Adrenal gland (tissue), 12 donors: ENCODE measurements around the gene PGPEP1. TPM values are rescaled to one million over a fixed set of nuclear protein-coding genes. Genes with fewer than 3 reads are reported as not detected.

Experiments
- DNase-seq, 7 donors: peaks; one replicate each; pipeline ENCODE4 v3.0.0-alpha.2; 2019 to 2020
- H3K27ac ChIP-seq, 5 donors: fragments of 200-600 bp; sonication (generic) in 4 of 5; 1 replicate in 3 of 5; 2 replicates in 2 of 5; pipeline versions ENCODE4 v1.5.1 to v1.8.0; 2016 to 2020; ENCODE audit warnings: mild to moderate bottlenecking in 1 of 5
- H3K27me3 ChIP-seq: fragments of 200-600 bp; 2 replicates; pipeline ENCODE4 v1.8.0; 2021
- H3K36me3 ChIP-seq, 2 donors: fragments of 200-600 bp; replicated peaks in 1 of 2; 1 replicate in 1 of 2; 2 replicates in 1 of 2; pipeline versions ENCODE4 v1.5.1 to v1.8.0; 2018 to 2022
- H3K4me1 ChIP-seq, 2 donors: fragments of 200-600 bp; replicated peaks in 1 of 2; 1 replicate in 1 of 2; 2 replicates in 1 of 2; pipeline versions ENCODE4 v1.5.1 to v1.8.0; 2018 to 2021
- H3K4me3 ChIP-seq, 4 donors: fragments of 200-600 bp; sonication (generic) in 3 of 4; one replicate each; pipeline ENCODE4 v1.5.1; 2016 to 2018
- H3K9me3 ChIP-seq, 3 donors: fragments of 200-600 bp; sonication (generic) in 1 of 3; replicated peaks in 1 of 3; 1 replicate in 2 of 3; 2 replicates in 1 of 3; pipeline versions ENCODE4 v1.5.1 to v1.8.0; 2016 to 2021
- POLR2A ChIP-seq, 2 donors: fragments of 450-650 bp; IDR thresholded peaks; one replicate each; pipeline ENCODE4 v1.6.1; 2017; ENCODE audit warnings: antibody characterized with exemption in 2 of 2, mild to moderate bottlenecking in 2 of 2, moderate library complexity in 1 of 2
- WGBS, 4 donors: extraction: QIAGEN DNeasy Blood & Tissue Kit in 2 of 4; methylation state at CpG; one replicate each; pipeline versions ENCODE4 v1.1.5 to v1.1.7; 2013 to 2017; 5-methylcytosine and 5-hydroxymethylcytosine counted together
- intact Hi-C, 2 donors: fragments of 100-400 bp; cut with DNase I; formaldehyde crosslinking; loops; one replicate each; pipeline versions ENCODE4 v1.14.1 to v1.15.0; 2022 to 2023
- polyA plus RNA-seq, 3 donors: library from polyadenylated mRNA; stranded (reverse); fragments of 200-250 nt in 2 of 3; fragments of 350-450 nt in 1 of 3; fragmentation: Illumina TruSeq in 1 of 3; extraction: RNeasy Lipid Tissue Mini Kit (QIAGEN cat#74804) in 1 of 3; gene quantifications; one replicate each; pipeline ENCODE4 v1.2.3, GENCODE V29; 2013 to 2014
- total RNA-seq, 9 donors: library from RNA; depleted of rRNA in 4 of 9; stranded (reverse); fragments of >200 nt in 4 of 9; fragments of 120-200 nt in 1 of 9; fragmentation: NEBNext Ultra II Directional in 1 of 9; extraction: Animal tissue kit (Norgen Biotek cat#: 25700) in 1 of 9; gene quantifications; one replicate each; pipeline versions ENCODE4 v1.1.0 to v1.2.4, GENCODE V29; 2013 to 2023
- TF ChIP-seq, protein P1 (sequence below), 6 experiments: fragments of 450-650 bp in 4 of 6; fragments of 200-600 bp in 2 of 6; sonication (generic) in 1 of 6; IDR thresholded peaks; 1 replicate in 5 of 6; 2 replicates in 1 of 6; pipeline versions ENCODE4 v1.5.1 to v1.8.0; 2016 to 2021; ENCODE audit warnings: antibody characterized with exemption in 6 of 6, mild to moderate bottlenecking in 2 of 6, moderate library complexity in 1 of 6
- donor health status: healthy with polysubstance abuse.
- donor health status: Bipolar disorder and iron deficiency.
- donor health status: DM: yes; HTN: yes; CAD: no.
- donor health status: DM: no; HTN: no; CAD: no.
- donor health status: DM: no; HTN: no; CAD: no.
- donor health status: DM: yes; HTN: yes; CAD: no.

Gene PGPEP1
- total and polyA plus RNA-seq, 12 donors, result 19.0 to 89.2 (median 44.0) TPM

DNA sequence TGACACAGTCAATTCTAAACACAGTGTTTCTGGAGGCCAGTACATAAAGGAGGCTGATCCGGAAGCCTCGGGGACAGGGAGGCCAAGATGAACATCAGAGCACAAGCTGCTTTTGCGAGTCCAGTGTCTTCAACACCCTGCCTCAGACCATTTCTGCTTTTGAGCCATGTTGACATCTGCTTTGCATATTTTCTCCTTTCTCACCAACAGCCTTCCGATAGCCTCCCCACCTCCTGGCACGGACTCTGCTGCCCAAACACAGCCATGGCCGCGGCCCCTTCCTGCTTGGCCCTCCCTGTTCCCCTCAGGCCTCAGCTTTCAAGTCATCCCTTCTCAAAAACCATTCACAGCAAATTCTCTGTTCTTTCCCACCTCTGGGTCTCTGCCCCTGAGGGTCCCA is 53.4 kb downstream of the PGPEP1 start:
- TF ChIP-seq, protein P1, sequence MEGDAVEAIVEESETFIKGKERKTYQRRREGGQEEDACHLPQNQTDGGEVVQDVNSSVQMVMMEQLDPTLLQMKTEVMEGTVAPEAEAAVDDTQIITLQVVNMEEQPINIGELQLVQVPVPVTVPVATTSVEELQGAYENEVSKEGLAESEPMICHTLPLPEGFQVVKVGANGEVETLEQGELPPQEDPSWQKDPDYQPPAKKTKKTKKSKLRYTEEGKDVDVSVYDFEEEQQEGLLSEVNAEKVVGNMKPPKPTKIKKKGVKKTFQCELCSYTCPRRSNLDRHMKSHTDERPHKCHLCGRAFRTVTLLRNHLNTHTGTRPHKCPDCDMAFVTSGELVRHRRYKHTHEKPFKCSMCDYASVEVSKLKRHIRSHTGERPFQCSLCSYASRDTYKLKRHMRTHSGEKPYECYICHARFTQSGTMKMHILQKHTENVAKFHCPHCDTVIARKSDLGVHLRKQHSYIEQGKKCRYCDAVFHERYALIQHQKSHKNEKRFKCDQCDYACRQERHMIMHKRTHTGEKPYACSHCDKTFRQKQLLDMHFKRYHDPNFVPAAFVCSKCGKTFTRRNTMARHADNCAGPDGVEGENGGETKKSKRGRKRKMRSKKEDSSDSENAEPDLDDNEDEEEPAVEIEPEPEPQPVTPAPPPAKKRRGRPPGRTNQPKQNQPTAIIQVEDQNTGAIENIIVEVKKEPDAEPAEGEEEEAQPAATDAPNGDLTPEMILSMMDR (IDR thresholded peaks at IDR 0.05), result no peak
- no peak for TF ChIP-seq POLR2A (IDR thresholded peaks at IDR 0.05)
- H3K4me1 ChIP-seq, result peaks cover 9 to 17% of the 10 kb centered on the region in 2 donors
- intact Hi-C loops, result no loop called here
- no peaks in the 10 kb centered on the region for H3K36me3 ChIP-seq
- 65 to 82% (median 80%) methylated on average over 7 of the region's 7 CpGs for WGBS, 4 donors
- DNase-seq, result peak in 1 of 7 donors; percentile 49
- H3K27me3 ChIP-seq, result no peaks in the 10 kb centered on the region
- no peaks in the 10 kb centered on the region for H3K9me3 ChIP-seq
- H3K27ac ChIP-seq, result peak overlapping the region in 1 of 5 donors; percentile 57
- no peak overlapping the region for H3K4me3 ChIP-seq

DNA sequence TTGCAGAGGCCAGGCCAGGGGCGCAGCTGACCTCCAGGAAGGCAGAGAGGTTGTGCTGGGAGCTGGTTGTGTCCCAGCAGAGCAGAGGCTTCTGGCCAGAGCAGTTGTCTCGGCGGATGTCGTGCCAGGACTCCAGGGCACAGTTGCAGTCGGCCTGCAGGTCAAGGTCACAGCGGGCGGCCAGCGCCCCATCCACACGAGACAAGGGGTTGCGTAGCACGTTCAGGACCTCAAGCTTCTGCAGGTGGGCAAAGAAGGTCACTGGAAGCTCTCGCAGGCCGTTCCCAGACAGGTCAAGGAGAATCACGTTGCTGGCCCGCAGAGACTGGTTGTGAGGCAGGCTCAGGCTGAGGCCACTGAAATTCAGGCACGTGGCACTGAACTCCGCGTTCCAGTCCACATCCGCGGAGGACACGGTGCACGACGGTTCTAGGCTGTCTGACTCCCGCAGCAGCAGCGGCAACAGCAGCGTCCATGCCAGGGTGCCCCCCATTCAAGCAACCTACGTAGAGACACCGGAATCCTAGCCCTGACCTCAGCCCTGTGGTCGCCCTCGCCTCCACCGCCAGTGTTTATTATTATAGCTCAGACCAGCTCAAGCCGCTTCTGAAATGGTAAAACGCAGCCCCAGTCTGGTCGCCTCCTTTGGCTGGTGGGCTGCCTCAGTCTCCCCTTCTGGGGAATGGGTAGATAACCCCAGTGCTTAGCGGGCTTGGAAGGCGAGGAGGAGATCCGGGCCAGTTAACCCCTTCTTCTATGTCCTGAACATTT is 56.3 kb downstream of the PGPEP1 start:
- TF ChIP-seq, protein P1 (IDR thresholded peaks at IDR 0.05), result no peak
- peak in 1 of 2 donors; percentile 59 for TF ChIP-seq POLR2A (IDR thresholded peaks at IDR 0.05)
- DNase-seq, result peak; percentile 55 to 83 (median 81)
- Histone ChIP-seq H3K4me1 (peaks cover 9 to 24% of the 10 kb centered on the region in 2 donors), H3K36me3 (no peaks in the 10 kb centered on the region), H3K4me3 (peak overlapping the region in 1 of 4 donors; percentile 36), H3K27me3 (no peaks in the 10 kb centered on the region), H3K27ac (peak overlapping the region; percentile 2 to 89 (median 59)), H3K9me3 (no peaks in the 10 kb centered on the region)
- intact Hi-C loops, result no loop called here
- WGBS, 4 donors, result 21 to 50% (median 30%) methylated on average over 2 to 37 of the region's 37 CpGs

DNA sequence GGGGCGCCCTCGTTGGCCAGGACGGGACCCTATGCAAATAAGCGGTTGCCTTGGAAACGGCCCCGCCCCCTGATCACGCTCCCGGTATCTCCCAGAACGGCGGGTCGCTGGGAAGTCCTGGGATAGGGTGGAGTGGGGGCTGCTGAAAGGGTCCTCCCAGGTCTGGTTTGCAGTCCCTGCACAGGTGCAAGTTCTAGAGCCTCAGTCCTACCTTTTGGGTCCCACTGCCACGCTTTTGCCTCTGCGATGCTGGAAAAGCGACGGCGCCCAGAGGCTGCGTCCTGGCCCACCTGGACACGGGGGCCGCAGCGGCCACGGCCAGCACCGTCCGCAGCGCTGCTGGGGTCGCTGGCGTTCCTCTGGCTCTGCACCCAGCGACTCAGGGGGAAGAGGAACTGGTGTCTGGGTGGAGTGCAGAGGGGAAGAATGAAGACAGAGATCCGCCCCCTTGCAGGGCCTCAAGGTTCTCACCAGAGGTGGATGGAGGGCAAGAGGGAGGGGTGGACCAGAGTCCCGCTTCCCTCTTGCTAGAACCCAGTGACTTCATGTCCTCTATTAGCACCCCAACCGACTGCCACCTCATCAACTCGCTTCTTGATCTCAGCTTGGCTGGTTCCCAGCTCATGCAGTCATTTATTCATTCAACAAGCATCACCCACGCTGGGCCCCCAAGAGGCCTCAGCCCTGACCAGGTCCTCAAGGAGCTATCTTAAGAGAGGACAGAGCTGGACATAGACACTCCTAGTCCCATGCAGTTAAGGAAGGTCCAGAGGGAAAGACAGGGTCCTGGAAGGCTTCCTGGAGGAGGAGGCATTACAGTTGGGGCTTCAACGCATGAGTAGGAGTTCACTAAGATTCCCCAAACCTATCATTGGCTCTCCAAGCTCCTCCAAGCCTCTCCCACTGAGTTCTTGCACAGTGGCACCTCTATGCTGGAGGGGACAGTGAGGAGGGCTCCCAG is 57.1 kb downstream of the PGPEP1 start, which contains the start of gene LRRC25:
Gene LRRC25 (minus strand): TSS at position 381 of the 961 bp plus-strand sequence. CDS start 659 bp downstream, outside the sequence.
- Histone ChIP-seq H3K9me3 (no peaks in the 10 kb centered on the region), H3K4me3 (peak within 1 kb of the TSS in 1 of 4 donors; percentile 36), H3K4me1 (peaks cover 9 to 24% of the 10 kb centered on the region in 2 donors), H3K36me3 (no peaks in the 10 kb centered on the region), H3K27ac (peak within 1 kb of the TSS; percentile 2 to 89 (median 59)), H3K27me3 (no peaks in the 10 kb centered on the region)
- intact Hi-C loops, result no loop called here
- TF ChIP-seq POLR2A (IDR thresholded peaks at IDR 0.05), result peak in 1 of 2 donors; percentile 20
- TF ChIP-seq, protein P1 (IDR thresholded peaks at IDR 0.05), result no peak
- DNase-seq, result peak in 4 of 7 donors; percentile 65 to 74 (median 68)
- WGBS, 4 donors, result 22 to 51% (median 25%) methylated on average over 6 to 33 of the region's 33 CpGs

DNA sequence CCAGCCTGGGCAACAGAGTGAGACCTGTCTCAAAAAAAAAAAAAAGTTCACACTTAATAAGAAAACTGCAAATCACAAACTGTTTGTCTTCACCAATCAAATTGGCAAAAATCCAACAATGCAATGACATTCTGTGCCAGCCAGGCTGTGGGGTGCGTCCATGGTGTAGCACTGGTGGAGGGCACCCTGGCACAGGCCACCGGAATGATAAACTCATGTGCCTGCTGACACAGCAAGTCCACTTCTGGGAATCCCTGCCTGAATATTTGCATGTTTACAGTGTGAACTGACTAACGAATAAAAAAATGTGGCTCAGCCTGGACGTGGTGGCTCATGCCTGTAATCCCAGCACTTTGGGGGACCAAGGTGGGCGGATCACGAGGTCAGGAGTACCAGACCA is 58.6 kb downstream of the PGPEP1 start:
- intact Hi-C loops, result no loop called here
- TF ChIP-seq, protein P1 (IDR thresholded peaks at IDR 0.05), result no peak
- TF ChIP-seq POLR2A (IDR thresholded peaks at IDR 0.05), result no peak
- peak in 5 of 7 donors; percentile 75 to 85 (median 81) for DNase-seq
- no peaks in the 10 kb centered on the region for H3K27me3 ChIP-seq
- H3K27ac ChIP-seq, result peak overlapping the region in 3 of 5 donors; percentile 26 to 57 (median 35)
- H3K4me3 ChIP-seq, result no peak overlapping the region
- 38 to 42% (median 39%) methylated on average over 6 of the region's 6 CpGs for WGBS, 4 donors
- no peaks in the 10 kb centered on the region for H3K36me3 ChIP-seq
- H3K9me3 ChIP-seq, result no peaks in the 10 kb centered on the region
- peaks cover 9 to 24% of the 10 kb centered on the region in 2 donors for H3K4me1 ChIP-seq
